ENCODE measurements around the gene HIBADH. TPM values are rescaled to one million over a fixed set of nuclear protein-coding genes. Genes with fewer than 3 reads are reported as not detected.

Gene HIBADH
- total and polyA plus RNA-seq, 10 of the 15 experiments (the other 5 are each of a cell fraction or from before 2014, with no cell fraction given), result 8.7 to 36.1 (median 18.6) TPM

- no peak for TF ChIP-seq NKRF (conservative IDR thresholded peaks at IDR 0.05)
- no peak for TF ChIP-seq FOXM1 (IDR thresholded peaks at IDR 0.05; ENCODE audit: low read depth, low read length)
- no peak for TF ChIP-seq HDAC2 (IDR thresholded peaks at IDR 0.05)
- no peak for TF ChIP-seq CREB1 (IDR thresholded peaks at IDR 0.05; ENCODE audit: low read depth)
- TF ChIP-seq, protein P1, sequence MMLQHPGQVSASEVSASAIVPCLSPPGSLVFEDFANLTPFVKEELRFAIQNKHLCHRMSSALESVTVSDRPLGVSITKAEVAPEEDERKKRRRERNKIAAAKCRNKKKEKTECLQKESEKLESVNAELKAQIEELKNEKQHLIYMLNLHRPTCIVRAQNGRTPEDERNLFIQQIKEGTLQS (IDR thresholded peaks at IDR 0.05; ENCODE audit: borderline replicate concordance, extremely low read depth, low read depth, low read length), result no peak
- no peak for TF ChIP-seq ZNF207 (IDR thresholded peaks at IDR 0.05; ENCODE audit: borderline replicate concordance)
- no peak for TF ChIP-seq ESRRA (IDR thresholded peaks at IDR 0.05; ENCODE audit: low read length)
These were observed 175.2 kb downstream of the HIBADH start (continued) for GRCh38 chr7:27487509-27487908.

DNA sequence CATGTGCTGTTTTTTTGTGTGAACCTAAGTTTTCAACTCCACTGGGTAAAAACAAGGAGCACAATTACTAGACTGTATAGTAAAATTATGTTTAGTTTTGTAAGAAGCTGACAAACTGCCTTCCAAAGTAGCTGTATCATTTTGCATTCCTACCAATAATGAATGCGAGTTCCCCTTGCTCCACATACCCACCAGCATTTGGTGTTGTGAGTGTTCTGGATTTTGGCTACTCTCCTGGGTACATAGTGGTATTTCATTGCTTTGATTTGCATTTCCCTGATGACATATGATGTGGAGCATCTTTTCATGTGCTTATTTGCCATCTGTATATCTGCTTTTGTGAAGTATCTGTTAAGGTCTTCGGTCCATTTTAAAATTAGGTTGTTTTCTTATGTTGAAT is 178.2 kb downstream of the HIBADH start:
- POLR2A ChIA-PET, result interaction anchor here (0.6 kb wide), 1 partner anchor 26 kb away, joined by 12 read pairs; no protein-coding TSS in a partner anchor

More for the DNA sequence above, 178.2 kb downstream of the HIBADH start:
- H3K27ac ChIP-seq (ENCODE audit: control insufficient read depth, insufficient read depth), result no peak overlapping the region
- H2AFZ ChIP-seq (ENCODE audit: control insufficient read depth, low read depth, low read length), result no peak overlapping the region
- no TSS peak for BruUV-seq (replicated peaks)
- intact Hi-C loops (cut with micrococcal nuclease; ENCODE audit: unreplicated experiment) (no loop called here), in situ Hi-C loops (cut with MboI) (no loop called here)
- TF ChIP-seq IKZF1 (conservative IDR thresholded peaks at IDR 0.05) (no peak), RCOR1 (conservative IDR thresholded peaks at IDR 0.05; ENCODE audit: low read depth, low read length) (no peak)
- WGBS (ENCODE audit: insufficient coverage, insufficient replicate concordance, low lambda C conversion rate, missing lambda C conversion rate), result 35% methylated on average over 2 of the region's 2 CpGs
- H3K79me2 ChIP-seq (ENCODE audit: control insufficient read depth, insufficient read depth, low read length), result no peaks in the 10 kb centered on the region
- no peak overlapping the region for H3K4me2 ChIP-seq (ENCODE audit: control insufficient read depth, insufficient read depth)
- H3K9ac ChIP-seq (ENCODE audit: control insufficient read depth, insufficient read depth, low read length), result no peak overlapping the region
- ChIA-PET CTCF (no interaction called here), SMC1A (ENCODE audit: uncharacterized antibody, unreplicated experiment) (no interaction called here), RAD21 (ENCODE audit: unreplicated experiment) (no interaction called here)
- H4K20me1 ChIP-seq (ENCODE audit: control insufficient read depth, insufficient read depth), result no peaks in the 10 kb centered on the region
- FAIRE-seq, result no peak
- no peak for ATAC-seq
- H3K9me3 ChIP-seq (replicated peaks; ENCODE audit: control insufficient read depth, insufficient read depth, low read length), result no peaks in the 10 kb centered on the region
- H3K27me3 ChIP-seq (replicated peaks in 1 of 2; ENCODE audit: control insufficient read depth in 2 of 2, insufficient read depth in 2 of 2, low read length in 1 of 2), result no peaks in the 10 kb centered on the region; a peak in 2 of 4 replicates
- H3K4me1 ChIP-seq (ENCODE audit: control insufficient read depth, insufficient read depth, low read length), result no peaks in the 10 kb centered on the region
- DNase-seq (ENCODE audit: low read depth, low spot score), result no peak
- no peak overlapping the region for H3K4me3 ChIP-seq
- no peaks in the 10 kb centered on the region for H3K36me3 ChIP-seq (ENCODE audit: control insufficient read depth in 2 of 2, insufficient read depth in 2 of 2, low read length in 1 of 2)
